HEK293 (cell line): ENCODE results near the gene FNDC5.

Source experiments
- BCL11A ChIP-seq: fragments of 450-650 bp; formaldehyde crosslinking; IDR thresholded peaks from 2 replicates; pipeline ENCODE4 v1.5.1; 2016; ENCODE audit warnings: low read depth, missing biosample characterization, missing genetic modification characterization
- CTCF ChIP-seq: fragments of 450-650 bp; formaldehyde crosslinking; IDR thresholded peaks from 2 replicates; pipeline ENCODE4 v1.5.1; 2016; ENCODE audit warnings: missing biosample characterization, missing genetic modification characterization
- REST ChIP-seq: fragments of 450-650 bp; formaldehyde crosslinking; IDR thresholded peaks from 2 replicates; pipeline ENCODE4 v1.5.1; 2016; ENCODE audit warnings: missing biosample characterization, missing genetic modification characterization
- ZNF266 ChIP-seq: fragments of 450-650 bp; formaldehyde crosslinking; IDR thresholded peaks from 2 replicates; pipeline ENCODE4 v1.5.1; 2016; ENCODE audit warnings: missing biosample characterization, missing genetic modification characterization, low read depth
- ZNF311 ChIP-seq: fragments of 450-650 bp; formaldehyde crosslinking; IDR thresholded peaks from 2 replicates; pipeline ENCODE4 v1.5.1; 2017; ENCODE audit warnings: missing biosample characterization, missing genetic modification characterization, borderline replicate concordance
- ZNF423 ChIP-seq: fragments of 450-650 bp; formaldehyde crosslinking; IDR thresholded peaks from 2 replicates; pipeline ENCODE4 v1.5.1; 2016; ENCODE audit warnings: missing biosample characterization, missing genetic modification characterization
- ZNF530 ChIP-seq: fragments of 450-650 bp; formaldehyde crosslinking; IDR thresholded peaks from 2 replicates; pipeline ENCODE4 v1.5.1; 2016; ENCODE audit warnings: low read depth, missing biosample characterization, missing genetic modification characterization
- ZNF561 ChIP-seq: fragments of 450-650 bp; IDR thresholded peaks from 2 replicates; pipeline ENCODE4 v1.5.1; 2018; ENCODE audit warnings: missing biosample characterization, missing genetic modification characterization, borderline replicate concordance
- ZNF621 ChIP-seq: fragments of 450-650 bp; formaldehyde crosslinking; IDR thresholded peaks from 2 replicates; pipeline ENCODE4 v1.5.1; 2017; ENCODE audit warnings: missing biosample characterization, missing genetic modification characterization
- ZNF830 ChIP-seq: fragments of 450-650 bp; IDR thresholded peaks from 2 replicates; pipeline ENCODE4 v1.5.0; 2018; ENCODE audit warnings: missing biosample characterization, missing genetic modification characterization, low read depth, mild to moderate bottlenecking, moderate library complexity

- TF ChIP-seq ZNF311 (tag by site-specific recombination) (no peak), ZNF561 (tag by site-specific recombination) (no peak), ZNF621 (no peak), BCL11A (tag by site-specific recombination) (no peak), CTCF (no peak), ZNF530 (tag by site-specific recombination) (no peak), ZNF266 (tag by site-specific recombination) (no peak), ZNF423 (tag by site-specific recombination) (no peak), ZNF830 (tag by site-specific recombination) (no peak), REST (tag by site-specific recombination) (no peak)
Measured at GRCh38 chr1:32878637-32879041, 7.9 kb upstream of the FNDC5 start.
